Fibroblast of villous mesenchyme (primary cell): ENCODE results near the gene SMYD3. TPM values are rescaled to one million over a fixed set of nuclear protein-coding genes. Genes with fewer than 3 reads are reported as not detected.

Experiments used
- DNase-seq: peaks from one replicate; pipeline ENCODE4 v3.0.0-alpha.2; 2010; ENCODE audit warnings: low read depth
- H3K4me3 ChIP-seq: 2 replicates; pipeline ENCODE4 v1.5.1; 2011; ENCODE audit warnings: low read depth, mild to moderate bottlenecking, low read length
- CTCF ChIP-seq: IDR thresholded peaks from 2 replicates; pipeline ENCODE4 v1.5.1; 2012; ENCODE audit warnings: low read depth, mild to moderate bottlenecking, low read length; ENCODE audit not compliant: insufficient read depth
- total RNA-seq: library from RNA; depleted of rRNA; stranded (reverse); fragments of >200 nt; gene quantifications from 2 replicates; pipeline ENCODE4 v1.2.3, GENCODE V29; 2012

The SMYD3 gene
- total RNA-seq, 1 donor, result 35.4 TPM

- TF ChIP-seq CTCF, result no peak
- DNase-seq, result peak; percentile 45
- H3K4me3 ChIP-seq, result no peak overlapping the region
Observed at GRCh38 chr1:246004301-246004700, 502.8 kb downstream of the SMYD3 start.

GRCh38 chr1:246003442-246003730 lies 503.7 kb downstream of the SMYD3 start:
- no peak for DNase-seq
- no peak overlapping the region for H3K4me3 ChIP-seq
- no peak for TF ChIP-seq CTCF

GRCh38 chr1:246002725-246003441 lies 504.2 kb downstream of the SMYD3 start:
- peak; percentile 89 for TF ChIP-seq CTCF
- no peak overlapping the region for H3K4me3 ChIP-seq
- DNase-seq, result peak; percentile 92

GRCh38 chr1:246001837-246002230 lies 505.2 kb downstream of the SMYD3 start:
- no peak overlapping the region for H3K4me3 ChIP-seq
- TF ChIP-seq CTCF, result no peak
- peak; percentile 94 for DNase-seq

- TF ChIP-seq CTCF, result no peak
- peak; percentile 94 for DNase-seq
- H3K4me3 ChIP-seq, result no peak overlapping the region
Observed at GRCh38 chr1:246001142-246001836, 505.8 kb downstream of the SMYD3 start.

GRCh38 chr1:246000638-246001015 lies 506.5 kb downstream of the SMYD3 start:
- DNase-seq, result no peak
- no peak overlapping the region for H3K4me3 ChIP-seq
- TF ChIP-seq CTCF, result no peak
